Panc1 (cell line): ENCODE data around the gene ELMOD3.

Experiments used
- CTCF ChIP-seq: fragments of 450-650 bp; IDR thresholded peaks from 2 replicates; pipeline ENCODE4 v1.5.1; 2017; ENCODE audit warnings: mild to moderate bottlenecking
- REST ChIP-seq, 2 experiments: IDR thresholded peaks; 2 replicates each; pipeline ENCODE4 v1.6.1; 2011 to 2012; ENCODE audit warnings: low read depth in 2 of 2, control low read depth in 1 of 2, low read length in 1 of 2, mild to moderate bottlenecking in 1 of 2, moderate library complexity in 1 of 2; ENCODE audit not compliant: insufficient read depth in 1 of 2

- TF ChIP-seq CTCF (no peak), REST (IDR thresholded peaks at IDR 0.05; ENCODE audit: insufficient read depth in 1 of 2, low read depth in 2 of 2, low read length in 1 of 2) (no peak)
Observed at GRCh38 chr2:85323351-85323987, 31.1 kb upstream of the ELMOD3 start.
